Muscle of arm (tissue), 12 donors: ENCODE data around the gene CDH10. TPM values are rescaled to one million over a fixed set of nuclear protein-coding genes. Genes with fewer than 3 reads are reported as not detected.
A peak's percentile ranks its signal among the peaks of the same experiment; 100 is the strongest.

Experiments used
- DNase-seq: peaks from one replicate; pipeline ENCODE4 v3.0.0-alpha.2; 2013
- polyA plus RNA-seq, 12 donors: library from polyadenylated mRNA; unstranded; fragments of 120-200 nt; gene quantifications; one replicate each; pipeline ENCODE4 v1.2.1, GENCODE V29; 2013; ENCODE audit not compliant: insufficient read length in 12 of 12

Gene CDH10
- polyA plus RNA-seq, 12 donors = 0.29 to 0.98 (median 0.53) TPM; not detected in 2

- DNase-seq = no peak
Measured at GRCh38 chr5:24602188-24602587, 42.6 kb downstream of the CDH10 start.

DNA sequence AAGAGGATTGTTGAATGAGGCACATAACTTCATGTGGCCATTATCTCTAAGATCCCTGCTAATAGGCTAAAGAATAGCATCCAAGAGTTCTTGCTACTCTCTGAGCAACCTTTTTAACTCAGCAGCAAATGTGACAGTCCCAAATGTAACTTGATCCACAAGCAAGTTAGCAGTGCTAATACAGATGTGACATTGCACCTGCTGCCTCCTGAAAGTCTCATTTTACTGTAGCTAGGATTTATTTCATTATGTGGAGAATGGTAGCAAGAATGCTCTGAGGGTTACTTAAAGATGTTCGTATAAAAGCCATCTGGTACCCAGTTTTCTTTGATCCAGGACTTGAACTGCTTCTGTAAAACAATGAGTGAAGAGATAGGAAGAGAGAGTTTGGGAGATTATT is 45.8 kb downstream of the CDH10 start:
- DNase-seq = no peak

- no peak for DNase-seq
Measured at GRCh38 chr5:24595329-24595728, 49.4 kb downstream of the CDH10 start.

DNA sequence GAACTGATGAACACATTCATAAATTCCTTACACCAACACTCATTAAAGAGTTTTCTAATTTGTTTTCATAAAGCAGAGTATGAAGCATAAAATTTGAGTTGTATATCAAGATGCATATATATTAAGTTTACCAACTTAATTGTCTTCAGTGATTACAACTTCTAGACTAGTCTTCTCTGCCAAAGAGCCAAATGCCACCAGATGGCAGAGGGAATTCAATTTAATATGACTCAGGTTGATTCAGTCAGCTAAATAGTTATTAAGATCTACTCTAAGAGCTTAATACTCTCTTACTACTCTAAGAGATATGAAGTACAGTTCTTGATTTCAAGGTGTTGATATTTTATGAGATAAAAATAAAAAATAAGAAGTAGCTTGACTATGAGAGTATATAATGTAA is 53.4 kb downstream of the CDH10 start:
- no peak for DNase-seq

GRCh38 chr5:24589566-24589965 is 55.2 kb downstream of the CDH10 start:
- no peak for DNase-seq

- no peak for DNase-seq
Measured at GRCh38 chr5:24585751-24586150, 59.0 kb downstream of the CDH10 start.

GRCh38 chr5:24571302-24571701 is 73.5 kb downstream of the CDH10 start:
- no peak for DNase-seq

DNA sequence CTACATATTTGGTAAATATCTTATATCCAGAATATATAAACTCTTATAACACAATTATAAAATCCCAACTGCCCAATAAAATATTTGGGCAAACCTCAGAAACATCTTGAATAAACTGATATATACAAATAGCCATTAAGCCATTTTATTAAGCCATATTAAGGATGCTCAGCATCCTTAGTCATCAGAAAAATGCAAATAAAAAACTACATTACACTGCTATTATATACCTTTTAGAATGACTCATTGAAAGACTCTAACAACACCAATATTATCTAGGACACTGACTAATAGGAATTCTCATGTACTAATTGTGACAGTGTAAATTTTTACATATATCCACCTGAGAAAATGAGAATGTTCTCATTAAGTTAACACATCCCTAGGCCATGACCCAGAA is 77.8 kb downstream of the CDH10 start:
- no peak for DNase-seq

DNA sequence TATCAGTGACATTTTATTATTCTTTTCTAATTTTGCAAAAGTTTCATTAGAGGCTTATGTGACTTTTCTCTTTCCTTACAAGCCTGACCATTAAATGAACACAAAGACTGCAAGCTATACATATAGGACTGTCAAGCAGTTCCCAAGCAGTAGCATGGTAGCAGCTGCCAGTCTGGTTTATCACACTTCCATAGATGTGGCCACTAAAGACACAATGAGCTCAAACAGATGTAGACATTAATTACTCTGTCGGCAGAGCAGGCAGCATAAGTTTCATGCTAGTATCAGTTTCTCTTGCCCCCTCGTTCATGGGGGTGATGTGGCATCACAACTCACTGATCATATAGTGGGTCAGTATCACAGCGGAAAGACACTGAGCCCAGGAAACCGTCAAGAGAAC is 89.5 kb downstream of the CDH10 start:
- DNase-seq = no peak

DNA sequence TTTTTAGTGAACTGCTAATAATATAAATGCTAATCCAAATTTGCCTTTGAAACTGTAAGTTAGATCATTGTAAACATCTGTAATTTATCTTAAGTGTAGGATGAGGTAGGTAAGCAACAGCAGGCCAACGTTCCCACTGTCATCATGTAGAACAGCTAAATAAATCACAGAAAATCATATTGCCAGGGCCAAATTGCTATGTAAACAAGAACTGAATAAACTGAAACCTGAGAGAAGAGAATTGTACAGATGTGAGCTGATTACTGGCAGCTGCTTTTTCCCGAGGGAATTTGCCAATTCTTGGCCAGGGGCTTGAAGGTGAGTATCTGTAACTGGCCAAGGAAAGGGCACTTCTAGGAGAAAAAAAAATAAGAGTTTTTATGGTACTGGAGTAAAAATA is 97.6 kb downstream of the CDH10 start:
- peak; percentile 59 for DNase-seq

DNA sequence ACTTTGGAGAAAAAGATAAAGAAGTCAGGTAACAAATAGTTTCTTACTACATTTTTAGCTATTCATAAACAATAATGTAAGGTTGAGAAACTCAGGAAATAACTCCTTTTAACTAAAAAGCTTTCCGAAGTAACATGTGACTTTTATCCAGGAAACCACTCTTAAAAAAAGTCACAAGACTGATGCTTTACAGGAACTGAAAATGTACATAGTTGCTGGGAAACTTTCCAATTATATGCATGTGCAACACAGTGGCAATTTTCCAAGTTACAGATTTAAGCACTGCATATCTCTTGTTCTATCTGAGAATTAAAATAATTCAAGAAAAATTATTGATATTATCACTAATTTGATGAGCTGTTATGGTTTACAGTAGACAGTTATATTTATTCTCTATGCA is 105.2 kb downstream of the CDH10 start:
- DNase-seq = peak; percentile 45

DNA sequence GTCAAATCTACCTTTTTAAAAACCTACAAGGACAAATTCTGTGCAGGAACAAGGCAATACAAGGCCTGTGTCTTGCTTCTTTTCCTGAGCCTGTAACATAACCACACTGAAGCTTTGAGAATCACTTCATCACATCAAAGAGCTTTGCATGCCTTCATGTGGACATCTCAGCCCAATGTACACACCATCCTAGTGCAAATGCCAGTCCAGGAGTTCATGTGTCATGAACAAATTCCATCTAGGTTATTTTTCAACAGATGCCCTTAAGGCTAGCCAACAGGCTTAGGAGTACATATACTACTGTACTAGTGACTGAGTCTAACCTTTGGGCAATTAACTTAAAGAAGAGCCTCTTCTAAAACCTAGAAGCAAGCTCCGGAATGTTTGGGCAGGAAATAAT is 106.4 kb downstream of the CDH10 start:
- DNase-seq = no peak

- no peak for DNase-seq
Measured at GRCh38 chr5:24535646-24536045, 109.1 kb downstream of the CDH10 start.

DNA sequence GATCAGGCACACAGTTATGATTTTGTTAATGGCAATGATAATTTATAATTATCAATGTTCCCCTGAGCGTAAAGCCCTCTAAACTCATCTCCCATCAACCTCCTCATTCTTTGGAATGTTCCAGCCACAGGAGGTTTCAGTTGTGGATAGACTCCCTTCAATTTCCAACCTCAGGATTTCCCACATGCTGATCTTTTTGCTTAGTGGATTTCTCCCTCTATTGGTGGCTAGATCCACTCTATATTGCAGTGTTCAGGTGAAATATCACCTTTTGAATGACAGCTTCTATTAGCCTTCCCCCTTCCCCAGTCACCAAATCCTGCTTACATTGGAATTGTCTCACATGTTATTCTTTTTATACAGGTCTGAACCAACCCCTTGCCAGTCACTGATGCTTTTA is 113.9 kb downstream of the CDH10 start:
- DNase-seq = no peak

DNA sequence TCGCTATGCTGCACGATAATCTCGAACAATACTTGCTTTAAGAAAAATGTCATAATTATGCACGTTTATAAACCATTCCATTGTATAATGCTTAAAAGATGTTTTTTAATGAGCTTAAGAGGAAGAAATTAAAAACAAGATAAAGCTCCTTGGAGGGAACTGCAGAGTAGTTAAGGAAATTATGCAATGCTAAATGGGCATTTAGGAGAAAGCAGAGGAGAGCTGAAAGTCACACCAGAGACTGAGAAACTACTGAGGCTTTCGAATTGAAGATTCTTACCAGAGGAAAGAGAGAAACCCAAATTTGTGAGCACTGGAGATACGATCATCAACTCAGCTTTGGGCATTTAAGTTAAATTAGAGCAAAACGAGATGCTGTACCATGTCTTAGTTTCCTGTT is 119.4 kb downstream of the CDH10 start:
- no peak for DNase-seq

DNA sequence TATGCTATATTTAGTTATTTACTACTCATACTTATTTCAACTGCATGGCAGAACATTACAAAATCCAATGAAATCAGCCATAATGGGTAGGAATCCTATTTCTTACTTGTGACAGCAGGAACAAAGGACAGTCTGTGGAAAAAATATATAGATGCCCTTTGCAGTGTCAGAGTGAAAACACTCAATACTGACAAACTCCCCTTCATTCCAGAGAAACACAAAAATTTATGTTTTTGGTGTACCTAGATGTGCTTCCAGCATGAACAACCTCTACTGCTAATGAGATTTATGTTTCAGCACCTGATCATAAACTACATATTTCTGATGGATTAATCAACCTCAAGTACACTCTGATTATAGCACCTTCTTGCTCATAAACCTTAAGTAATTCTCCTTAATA is 132.4 kb downstream of the CDH10 start:
- no peak for DNase-seq

- DNase-seq = no peak
Measured at GRCh38 chr5:24510523-24510988, 134.2 kb downstream of the CDH10 start.

- no peak for DNase-seq
Measured at GRCh38 chr5:24509943-24510342, 134.8 kb downstream of the CDH10 start.

- no peak for DNase-seq
Measured at GRCh38 chr5:24505258-24505657, 139.5 kb downstream of the CDH10 start.

GRCh38 chr5:24497591-24498157 is 147.1 kb downstream of the CDH10 start:
- no peak for DNase-seq

GRCh38 chr5:24497145-24497544 is 147.6 kb downstream of the CDH10 start:
- no peak for DNase-seq

DNA sequence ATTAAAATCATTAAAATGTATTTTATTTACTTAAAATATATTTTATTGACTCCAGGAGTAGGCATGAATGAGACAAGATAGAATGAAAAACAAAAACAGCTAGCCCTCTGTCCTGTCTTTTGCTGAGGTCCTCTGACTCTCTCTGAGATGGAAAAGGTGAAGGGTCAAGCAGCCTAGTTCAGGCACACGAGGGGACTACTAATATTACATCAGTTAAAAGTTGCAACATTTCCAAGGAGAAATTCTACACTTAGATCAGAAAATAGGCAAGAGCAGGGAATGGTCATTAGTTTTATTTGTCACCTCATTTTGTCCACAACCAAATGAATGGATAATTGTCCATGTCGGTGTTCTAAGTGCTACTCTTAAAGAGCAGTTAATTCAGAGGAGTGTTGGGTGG is 148.5 kb downstream of the CDH10 start:
- no peak for DNase-seq

- no peak for DNase-seq
Measured at GRCh38 chr5:24492229-24492628, 152.5 kb downstream of the CDH10 start.

DNA sequence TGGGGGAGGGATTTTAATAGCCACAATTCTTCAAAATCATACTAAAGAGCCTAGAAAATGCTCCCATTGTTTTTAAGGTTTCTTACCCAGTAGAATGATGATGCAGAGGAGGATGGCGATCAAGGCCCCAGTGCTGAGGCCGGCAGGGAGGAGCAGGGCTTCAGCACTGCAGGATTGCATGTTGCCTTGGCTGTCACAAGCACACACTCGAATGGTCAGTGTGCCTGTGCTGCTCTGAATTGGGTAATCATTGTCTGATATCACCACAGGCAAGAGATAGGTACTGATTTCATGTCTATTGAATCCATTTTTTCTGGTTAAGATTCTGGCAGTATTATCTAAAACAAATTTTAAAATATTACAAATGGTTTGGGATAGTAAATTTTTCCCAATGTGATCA is 153.3 kb downstream of the CDH10 start:
- no peak for DNase-seq
